HFF-Myc (cell line): ENCODE measurements around the gene EHD4.

ENCODE experiments used
- DNase-seq: peaks from one replicate; pipeline ENCODE4 v3.0.0-alpha.2; 2011; ENCODE audit warnings: low read depth; ENCODE audit errors: extremely low read depth
- H3K4me3 ChIP-seq: replicated peaks from 2 replicates; pipeline ENCODE4 v1.5.1; 2011; ENCODE audit warnings: low read depth, mild to moderate bottlenecking, control low read depth, low read length
- TF ChIP-seq, protein P1 (sequence below): IDR thresholded peaks from 2 replicates; pipeline ENCODE4 v1.5.1; 2012; ENCODE audit warnings: mild to moderate bottlenecking, low read depth, low read length, control low read depth; ENCODE audit errors: missing control alignments

EHD4 gene

GRCh38 chr15:41985236-41986160 is 13.1 kb upstream of the EHD4 start:
- TF ChIP-seq, protein P1, sequence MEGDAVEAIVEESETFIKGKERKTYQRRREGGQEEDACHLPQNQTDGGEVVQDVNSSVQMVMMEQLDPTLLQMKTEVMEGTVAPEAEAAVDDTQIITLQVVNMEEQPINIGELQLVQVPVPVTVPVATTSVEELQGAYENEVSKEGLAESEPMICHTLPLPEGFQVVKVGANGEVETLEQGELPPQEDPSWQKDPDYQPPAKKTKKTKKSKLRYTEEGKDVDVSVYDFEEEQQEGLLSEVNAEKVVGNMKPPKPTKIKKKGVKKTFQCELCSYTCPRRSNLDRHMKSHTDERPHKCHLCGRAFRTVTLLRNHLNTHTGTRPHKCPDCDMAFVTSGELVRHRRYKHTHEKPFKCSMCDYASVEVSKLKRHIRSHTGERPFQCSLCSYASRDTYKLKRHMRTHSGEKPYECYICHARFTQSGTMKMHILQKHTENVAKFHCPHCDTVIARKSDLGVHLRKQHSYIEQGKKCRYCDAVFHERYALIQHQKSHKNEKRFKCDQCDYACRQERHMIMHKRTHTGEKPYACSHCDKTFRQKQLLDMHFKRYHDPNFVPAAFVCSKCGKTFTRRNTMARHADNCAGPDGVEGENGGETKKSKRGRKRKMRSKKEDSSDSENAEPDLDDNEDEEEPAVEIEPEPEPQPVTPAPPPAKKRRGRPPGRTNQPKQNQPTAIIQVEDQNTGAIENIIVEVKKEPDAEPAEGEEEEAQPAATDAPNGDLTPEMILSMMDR: no peak
- no peak for DNase-seq
- H3K4me3 ChIP-seq: no peak overlapping the region

- no peak for DNase-seq
- no peak overlapping the region for H3K4me3 ChIP-seq
- TF ChIP-seq, protein P1: no peak
Measured at GRCh38 chr15:41984622-41985021, 12.3 kb upstream of the EHD4 start.

DNA sequence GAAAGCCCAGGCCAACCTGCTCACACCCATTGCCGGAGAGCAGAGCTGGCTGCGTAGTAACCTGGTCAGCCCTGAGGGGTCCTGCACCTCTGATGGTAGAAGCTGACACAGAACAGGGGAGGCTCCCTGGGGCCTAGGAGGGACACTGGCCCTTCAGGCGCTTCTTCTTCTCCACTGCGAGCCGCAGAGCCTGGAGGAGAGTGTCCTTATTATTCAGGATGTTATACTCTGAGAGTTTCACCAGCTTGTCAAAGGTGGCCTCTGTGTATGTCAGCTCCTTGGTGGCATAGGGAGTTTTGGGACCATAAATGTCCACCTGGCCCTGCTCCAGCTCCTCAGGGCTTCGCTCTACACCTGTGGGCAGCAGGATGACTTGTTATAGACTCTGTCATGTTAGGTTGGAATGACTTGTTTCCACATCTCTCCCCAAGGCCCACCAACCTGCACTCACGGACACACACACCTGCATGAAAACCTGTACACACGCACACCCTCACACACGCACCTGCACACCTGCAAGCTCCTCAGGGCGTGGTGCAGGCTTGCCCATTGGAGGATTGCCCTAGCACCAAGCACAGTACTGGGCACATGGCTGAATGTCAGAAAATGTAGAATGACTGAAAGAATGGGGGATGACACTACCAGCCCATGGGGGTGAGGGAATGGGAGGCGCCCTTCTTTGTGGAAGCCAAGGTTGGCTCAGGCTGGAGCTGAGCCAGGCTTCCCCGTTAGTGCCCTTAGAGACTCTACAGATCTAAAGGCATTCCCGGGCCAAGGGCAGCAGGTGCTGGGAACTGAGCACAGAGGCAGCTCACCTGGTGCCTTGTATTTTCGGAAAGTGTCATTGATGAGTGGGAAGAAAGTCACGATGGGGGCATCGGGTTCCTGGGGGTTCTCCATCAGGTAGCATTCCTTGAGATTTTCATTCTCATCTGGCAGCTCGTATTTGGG is 11.5 kb upstream of the EHD4 start:
- no peak for DNase-seq
- H3K4me3 ChIP-seq: no peak overlapping the region
- TF ChIP-seq, protein P1: no peak

GRCh38 chr15:41983221-41983620 is 10.9 kb upstream of the EHD4 start:
- no peak for DNase-seq
- H3K4me3 ChIP-seq: no peak overlapping the region
- TF ChIP-seq, protein P1: no peak

- no peak for DNase-seq
- TF ChIP-seq, protein P1: no peak
Measured at GRCh38 chr15:41982133-41982930, 10.0 kb upstream of the EHD4 start.

GRCh38 chr15:41981371-41982132 is 9.2 kb upstream of the EHD4 start:
- TF ChIP-seq, protein P1: no peak
- no peak for DNase-seq
- no peak overlapping the region for H3K4me3 ChIP-seq

More at GRCh38 chr15:41982133-41982930, 10.0 kb upstream of the EHD4 start:
- no peak overlapping the region for H3K4me3 ChIP-seq
